C1 segment of cervical spinal cord (tissue), 14 donors: ENCODE measurements around the gene CCDC18.
A peak's percentile ranks its signal among the peaks of the same experiment; 100 is the strongest.
"Not testable (repeated sequence)": the region's sequence is repeated elsewhere in the genome, so short reads cannot be mapped to it uniquely, and the experiment has no call there.

ENCODE experiments used
- DNase-seq, 14 donors: peaks; one replicate each; lab custom pipeline; 2025; lab: John Stamatoyannopoulos, UW

Gene CCDC18

GRCh38 chr1:93171549-93172034 lies 8.9 kb upstream of the CCDC18 start:
- DNase-seq = no peak

- DNase-seq = no peak
Measured at GRCh38 chr1:93172778-93173177, 7.7 kb upstream of the CCDC18 start.

- not testable (repeated sequence) for DNase-seq
Measured at GRCh38 chr1:93174638-93175037, 5.9 kb upstream of the CCDC18 start.

- DNase-seq = no peak
Measured at GRCh38 chr1:93177991-93178390, 2.5 kb upstream of the CCDC18 start.

- DNase-seq = no peak
Measured at GRCh38 chr1:93178418-93178817, 2.1 kb upstream of the CCDC18 start.

GRCh38 chr1:93179886-93180722 lies 420 bp upstream of the CCDC18 start, which contains the start of gene TMED5:
Gene TMED5 (minus strand): TSS chr1:93180413. CDS start chr1:93180242, 171 bp downstream.
- peak; percentile 78 to 98 (median 96) for DNase-seq

- DNase-seq = no peak
Measured at GRCh38 chr1:93186667-93187066, 6.1 kb downstream of the CCDC18 start.

- no peak for DNase-seq
Measured at GRCh38 chr1:93190432-93190831, 9.9 kb downstream of the CCDC18 start.

GRCh38 chr1:93194231-93194990 lies 13.9 kb downstream of the CCDC18 start:
- DNase-seq = no peak

GRCh38 chr1:93196591-93196990 lies 16.1 kb downstream of the CCDC18 start:
- no peak for DNase-seq

- no peak for DNase-seq
Measured at GRCh38 chr1:93199150-93199549, 18.6 kb downstream of the CCDC18 start.

- no peak for DNase-seq
Measured at GRCh38 chr1:93200086-93200620, 19.6 kb downstream of the CCDC18 start.

- no peak for DNase-seq
Measured at GRCh38 chr1:93200714-93201113, 20.2 kb downstream of the CCDC18 start.

GRCh38 chr1:93205892-93206566 lies 25.5 kb downstream of the CCDC18 start:
- no peak for DNase-seq

GRCh38 chr1:93206567-93206954 lies 26.0 kb downstream of the CCDC18 start:
- DNase-seq = no peak

- DNase-seq = no peak
Measured at GRCh38 chr1:93207211-93207610, 26.7 kb downstream of the CCDC18 start.

GRCh38 chr1:93215322-93215721 lies 34.8 kb downstream of the CCDC18 start:
- no peak for DNase-seq

- DNase-seq = no peak
Measured at GRCh38 chr1:93219443-93219842, 38.9 kb downstream of the CCDC18 start.

- not testable (repeated sequence) for DNase-seq
Measured at GRCh38 chr1:93220716-93221115, 40.2 kb downstream of the CCDC18 start.

- DNase-seq = no peak
Measured at GRCh38 chr1:93221913-93222312, 41.4 kb downstream of the CCDC18 start.

- DNase-seq = no peak
Measured at GRCh38 chr1:93223023-93223675, 42.6 kb downstream of the CCDC18 start.
